Measurements from ENCODE around the gene PCDHGB1.

DNA sequence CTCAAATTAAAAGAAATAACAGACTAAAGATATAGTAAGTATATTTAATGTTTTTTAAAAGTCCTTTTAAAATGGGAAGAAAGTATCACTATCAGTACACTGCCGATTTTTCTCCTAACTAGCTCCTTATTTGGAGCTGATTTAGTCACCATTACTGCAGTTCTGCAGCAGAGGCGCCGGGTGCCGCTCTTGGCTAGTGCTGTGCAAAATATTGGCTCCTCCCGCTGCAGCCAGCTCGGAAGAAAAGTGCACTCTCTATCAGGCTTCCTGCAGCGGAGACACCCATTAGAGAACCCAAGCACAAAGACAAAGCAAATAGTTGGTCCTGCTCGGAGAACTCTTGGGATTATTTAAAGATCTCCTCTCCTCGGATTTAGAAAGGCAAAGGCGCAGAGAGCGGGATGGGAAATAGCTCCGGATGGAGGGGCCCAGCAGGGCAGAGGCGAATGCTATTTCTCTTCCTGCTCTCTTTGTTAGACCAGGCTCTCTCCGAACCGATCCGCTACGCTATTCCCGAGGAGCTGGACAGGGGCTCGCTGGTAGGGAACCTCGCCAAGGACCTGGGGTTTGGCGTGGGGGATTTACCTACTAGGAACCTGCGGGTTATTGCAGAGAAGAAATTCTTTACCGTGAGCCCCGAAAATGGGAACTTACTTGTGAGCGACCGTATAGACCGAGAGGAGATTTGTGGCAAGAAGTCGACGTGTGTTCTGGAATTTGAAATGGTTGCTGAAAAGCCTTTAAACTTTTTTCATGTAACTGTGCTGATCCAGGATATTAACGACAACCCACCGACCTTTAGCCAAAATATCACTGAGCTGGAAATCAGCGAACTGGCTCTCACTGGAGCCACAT, 20.3 kb downstream of the PCDHGB1 start, which contains the start of gene PCDHGB3:
- TF ChIP-seq, protein P1, sequence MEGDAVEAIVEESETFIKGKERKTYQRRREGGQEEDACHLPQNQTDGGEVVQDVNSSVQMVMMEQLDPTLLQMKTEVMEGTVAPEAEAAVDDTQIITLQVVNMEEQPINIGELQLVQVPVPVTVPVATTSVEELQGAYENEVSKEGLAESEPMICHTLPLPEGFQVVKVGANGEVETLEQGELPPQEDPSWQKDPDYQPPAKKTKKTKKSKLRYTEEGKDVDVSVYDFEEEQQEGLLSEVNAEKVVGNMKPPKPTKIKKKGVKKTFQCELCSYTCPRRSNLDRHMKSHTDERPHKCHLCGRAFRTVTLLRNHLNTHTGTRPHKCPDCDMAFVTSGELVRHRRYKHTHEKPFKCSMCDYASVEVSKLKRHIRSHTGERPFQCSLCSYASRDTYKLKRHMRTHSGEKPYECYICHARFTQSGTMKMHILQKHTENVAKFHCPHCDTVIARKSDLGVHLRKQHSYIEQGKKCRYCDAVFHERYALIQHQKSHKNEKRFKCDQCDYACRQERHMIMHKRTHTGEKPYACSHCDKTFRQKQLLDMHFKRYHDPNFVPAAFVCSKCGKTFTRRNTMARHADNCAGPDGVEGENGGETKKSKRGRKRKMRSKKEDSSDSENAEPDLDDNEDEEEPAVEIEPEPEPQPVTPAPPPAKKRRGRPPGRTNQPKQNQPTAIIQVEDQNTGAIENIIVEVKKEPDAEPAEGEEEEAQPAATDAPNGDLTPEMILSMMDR (IDR thresholded peaks at IDR 0.05), result no peak
- TF ChIP-seq REST (IDR thresholded peaks at IDR 0.05; ENCODE audit: insufficient read depth in 1 of 2, low read depth in 2 of 2, low read length in 1 of 2) (no peak), POLR2AphosphoS5 (IDR thresholded peaks at IDR 0.05; ENCODE audit: low read depth, low read length) (no peak), TCF7L2 (IDR thresholded peaks at IDR 0.05; ENCODE audit: low read depth, low read length) (no peak)
